CD4-positive, alpha-beta T cell (primary cell): ENCODE measurements around the gene HP1BP3. TPM values are rescaled to one million over a fixed set of nuclear protein-coding genes. Genes with fewer than 3 reads are reported as not detected.

ENCODE experiments used
- ATAC-seq: fragments of 200-7000 bp; cut with Tn5 transposase; one replicate; pipeline ENCODE4 v1.10.0; 2022; ENCODE audit warnings: mild to moderate bottlenecking; ENCODE audit not compliant: poor library complexity
- CTCF ChIA-PET: fragments of 350-600 bp; sonication (Branson Sonifier 250); formaldehyde crosslinking; loops from one replicate; lab custom pipeline; 2021; ENCODE audit warnings: antibody characterized with exemption, inconsistent platforms; lab: Charles Lee
- POLR2A ChIA-PET: fragments of 350-600 bp; sonication (Branson Sonifier 250); formaldehyde crosslinking; loops from one replicate; lab custom pipeline; 2021; ENCODE audit warnings: antibody characterized with exemption, inconsistent platforms; lab: Charles Lee
- DNase-seq, 14 experiments: peaks; one replicate each; pipeline ENCODE4 v3.0.0-alpha.2; 2013 to 2020; ENCODE audit warnings: mixed read lengths in 2 of 14
- H3K27ac ChIP-seq, 2 donors: one replicate each; pipeline versions ENCODE4 v1.5.1 to v1.7.0; 2013; ENCODE audit warnings: low read length in 2 of 2, low read depth in 1 of 2, mild to moderate bottlenecking in 1 of 2
- H3K27me3 ChIP-seq, 2 experiments: 1 replicate in 1 of 2; 2 replicates in 1 of 2; pipeline versions ENCODE4 v1.6.1 to v1.7.0; 2013; ENCODE audit warnings: low read length in 2 of 2, control low read depth in 1 of 2, mild to moderate bottlenecking in 1 of 2, moderate library complexity in 1 of 2; ENCODE audit not compliant: insufficient read depth in 2 of 2, control insufficient read depth in 1 of 2
- H3K36me3 ChIP-seq: one replicate; pipeline ENCODE4 v1.6.1; 2013; ENCODE audit warnings: low read length, control low read depth; ENCODE audit not compliant: insufficient read depth
- H3K4me1 ChIP-seq: one replicate; pipeline ENCODE4 v1.6.1; 2013; ENCODE audit warnings: low read length, control low read depth; ENCODE audit not compliant: insufficient read depth
- H3K4me3 ChIP-seq: one replicate; pipeline ENCODE4 v1.5.1; 2013; ENCODE audit warnings: mild to moderate bottlenecking, low read length, moderate library complexity
- H3K9me3 ChIP-seq, 2 experiments: 1 replicate in 1 of 2; 2 replicates in 1 of 2; pipeline versions ENCODE4 v1.6.1 to v1.7.0; 2013; ENCODE audit warnings: low read length in 2 of 2, mild to moderate bottlenecking in 2 of 2, control low read depth in 1 of 2, moderate library complexity in 1 of 2; ENCODE audit not compliant: control insufficient read depth in 1 of 2, insufficient read depth in 1 of 2
- H3K27ac Mint-ChIP-seq: one replicate; pipeline ENCODE4 v1.8.0; 2020; ENCODE audit warnings: mixed read lengths
- H3K27me3 Mint-ChIP-seq: one replicate; pipeline ENCODE4 v1.8.0; 2021; ENCODE audit warnings: mixed read lengths
- H3K36me3 Mint-ChIP-seq: one replicate; pipeline ENCODE4 v1.8.0; 2021; ENCODE audit warnings: low read depth, mixed read lengths
- H3K4me1 Mint-ChIP-seq: one replicate; pipeline ENCODE4 v1.8.0; 2021; ENCODE audit warnings: low read depth, mixed read lengths
- H3K4me3 Mint-ChIP-seq: one replicate; pipeline ENCODE4 v1.8.0; 2020; ENCODE audit warnings: mild to moderate bottlenecking, mixed read lengths
- H3K9me3 Mint-ChIP-seq: one replicate; pipeline ENCODE4 v1.8.0; 2020; ENCODE audit warnings: mixed read lengths
- CTCF ChIP-seq: fragments of 200-600 bp; IDR thresholded peaks from one replicate; pipeline ENCODE4 v1.8.0; 2022; ENCODE audit warnings: antibody characterized with exemption, mild to moderate bottlenecking
- intact Hi-C, 2 experiments: fragments of 100-400 bp; cut with DNase I in 1 of 2; cut with micrococcal nuclease in 1 of 2; formaldehyde crosslinking; loops; one replicate each; pipeline versions ENCODE4 v1.15.1 to v1.9.0; 2023 to 2025; cut with DNase I, micrococcal nuclease
- total RNA-seq, 174 experiments: library from RNA in 2 of 174; stranded (reverse) in 2 of 174; gene quantifications; one replicate each; pipeline ENCODE4 v1.2.3 and lab custom pipeline; 2021 to 2026

Gene HP1BP3
- total RNA-seq, 2 experiments from 2014 or later: 186 to 191 TPM

- H3K27me3 Mint-ChIP-seq: no peaks in the 10 kb centered on the region
- Histone ChIP-seq H3K4me3 (no peak overlapping the region), H3K27me3 (no peaks in the 10 kb centered on the region), H3K27ac (no peak overlapping the region), H3K9me3 (no peaks in the 10 kb centered on the region), H3K4me1 (no peaks in the 10 kb centered on the region), H3K36me3 (peaks cover 96% of the 10 kb centered on the region)
- intact Hi-C loops: loop anchor here in 1 of 2 experiments (10.0 kb wide), 1 partner anchor 423 kb away; no protein-coding TSS in a partner anchor
- TF ChIP-seq CTCF: no peak
- POLR2A ChIA-PET: interaction anchor here (1.0 kb wide), 1 partner anchor 15 kb away, joined by 7 read pairs; the partner anchor contains the start of gene HP1BP3
- H3K4me1 Mint-ChIP-seq: peaks cover 22% of the 10 kb centered on the region
- no peak overlapping the region for H3K27ac Mint-ChIP-seq
- CTCF ChIA-PET: no interaction called here
- no peaks in the 10 kb centered on the region for H3K9me3 Mint-ChIP-seq
- no peak for ATAC-seq
- DNase-seq: no peak
- H3K36me3 Mint-ChIP-seq: peaks cover 82% of the 10 kb centered on the region
- no peak overlapping the region for H3K4me3 Mint-ChIP-seq
Measured at GRCh38 chr1:20771780-20772179, 15.3 kb downstream of the HP1BP3 start.

- intact Hi-C loops: loop anchor here in 1 of 2 experiments (10.0 kb wide), 1 partner anchor 424 kb away; no protein-coding TSS in a partner anchor
Measured at GRCh38 chr1:20770314-20771087, 16.6 kb downstream of the HP1BP3 start.

GRCh38 chr1:20767271-20767670 is 19.8 kb downstream of the HP1BP3 start:
- no peak for DNase-seq
- no peaks in the 10 kb centered on the region for H3K9me3 Mint-ChIP-seq
- Histone ChIP-seq H3K4me3 (no peak overlapping the region), H3K27ac (no peak overlapping the region), H3K36me3 (peaks cover 96% of the 10 kb centered on the region), H3K9me3 (no peaks in the 10 kb centered on the region), H3K27me3 (no peaks in the 10 kb centered on the region), H3K4me1 (no peaks in the 10 kb centered on the region)
- ChIA-PET CTCF (interaction anchor here (1.0 kb wide), 1 partner anchor 71 kb away, joined by 3 read pairs; no protein-coding TSS in a partner anchor), POLR2A (interaction anchor here (0.7 kb wide), 1 partner anchor 19 kb away, joined by 3 read pairs; no protein-coding TSS in a partner anchor)
- intact Hi-C loops: no loop called here
- ATAC-seq: no peak
- no peak overlapping the region for H3K4me3 Mint-ChIP-seq
- H3K36me3 Mint-ChIP-seq: peaks cover 83% of the 10 kb centered on the region
- peaks cover 8% of the 10 kb centered on the region for H3K4me1 Mint-ChIP-seq
- H3K27me3 Mint-ChIP-seq: no peaks in the 10 kb centered on the region
- no peak overlapping the region for H3K27ac Mint-ChIP-seq
- TF ChIP-seq CTCF: no peak

More at GRCh38 chr1:20770314-20771087, 16.6 kb downstream of the HP1BP3 start:
- Mint-ChIP-seq H3K9me3 (no peaks in the 10 kb centered on the region), H3K4me1 (peaks cover 13% of the 10 kb centered on the region), H3K27me3 (no peaks in the 10 kb centered on the region), H3K4me3 (no peak overlapping the region), H3K27ac (peak overlapping the region; percentile 27), H3K36me3 (peaks cover 82% of the 10 kb centered on the region)
- no peaks in the 10 kb centered on the region for H3K27me3 ChIP-seq
- no peaks in the 10 kb centered on the region for H3K4me1 ChIP-seq
- DNase-seq (no peak), ATAC-seq (no peak)
- ChIA-PET POLR2A (interaction anchor here (2.5 kb wide), 1 partner anchor 16 kb away, joined by 12 read pairs; the partner anchor contains the start of gene HP1BP3), CTCF (interaction anchor here (1.0 kb wide), 1 partner anchor 9 kb away, joined by 3 read pairs; no protein-coding TSS in a partner anchor)
- H3K36me3 ChIP-seq: peaks cover 96% of the 10 kb centered on the region
- no peak overlapping the region for H3K27ac ChIP-seq
- TF ChIP-seq CTCF: no peak
- H3K4me3 ChIP-seq: no peak overlapping the region
- no peaks in the 10 kb centered on the region for H3K9me3 ChIP-seq
